Measurements from ENCODE around the gene SLC25A26.

SLC25A26 gene

GRCh38 chr3:66378256-66378655 is 157.5 kb downstream of the SLC25A26 start:
- Histone ChIP-seq H3K9me2 (replicated peaks; ENCODE audit: control insufficient read depth, low read length) (no peaks in the 10 kb centered on the region), H3K36me3 (ENCODE audit: control insufficient read depth, low read length) (peaks cover 97% of the 10 kb centered on the region), H3K4me3 (ENCODE audit: low read length) (no peak overlapping the region), H3F3A (ENCODE audit: control insufficient read depth, insufficient read depth) (peaks cover 9% of the 10 kb centered on the region; the same call in 1 of the 2 replicates), H3K27me3 (ENCODE audit: control insufficient read depth, low read length) (no peaks in the 10 kb centered on the region), H3K4me2 (ENCODE audit: low read length) (no peak overlapping the region), H3K27ac (ENCODE audit: low read depth, low read length) (no peak overlapping the region), H3K9me3 (ENCODE audit: control insufficient read depth, insufficient read depth, low read length) (no peaks in the 10 kb centered on the region), H4K20me1 (ENCODE audit: control insufficient read depth, insufficient read depth, low read depth, low read length) (no peaks in the 10 kb centered on the region), H3K79me2 (ENCODE audit: control insufficient read depth, low read length) (no peaks in the 10 kb centered on the region), H3K4me1 (ENCODE audit: control insufficient read depth, low read length) (peaks cover under 1% of the 10 kb centered on the region; the same call in 1 of the 2 replicates)
- TF ChIP-seq EZH2phosphoT487 (IDR thresholded peaks at IDR 0.05; ENCODE audit: borderline replicate concordance, low read length): no peak
- TF ChIP-seq, protein P1, sequence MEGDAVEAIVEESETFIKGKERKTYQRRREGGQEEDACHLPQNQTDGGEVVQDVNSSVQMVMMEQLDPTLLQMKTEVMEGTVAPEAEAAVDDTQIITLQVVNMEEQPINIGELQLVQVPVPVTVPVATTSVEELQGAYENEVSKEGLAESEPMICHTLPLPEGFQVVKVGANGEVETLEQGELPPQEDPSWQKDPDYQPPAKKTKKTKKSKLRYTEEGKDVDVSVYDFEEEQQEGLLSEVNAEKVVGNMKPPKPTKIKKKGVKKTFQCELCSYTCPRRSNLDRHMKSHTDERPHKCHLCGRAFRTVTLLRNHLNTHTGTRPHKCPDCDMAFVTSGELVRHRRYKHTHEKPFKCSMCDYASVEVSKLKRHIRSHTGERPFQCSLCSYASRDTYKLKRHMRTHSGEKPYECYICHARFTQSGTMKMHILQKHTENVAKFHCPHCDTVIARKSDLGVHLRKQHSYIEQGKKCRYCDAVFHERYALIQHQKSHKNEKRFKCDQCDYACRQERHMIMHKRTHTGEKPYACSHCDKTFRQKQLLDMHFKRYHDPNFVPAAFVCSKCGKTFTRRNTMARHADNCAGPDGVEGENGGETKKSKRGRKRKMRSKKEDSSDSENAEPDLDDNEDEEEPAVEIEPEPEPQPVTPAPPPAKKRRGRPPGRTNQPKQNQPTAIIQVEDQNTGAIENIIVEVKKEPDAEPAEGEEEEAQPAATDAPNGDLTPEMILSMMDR (IDR thresholded peaks at IDR 0.05; ENCODE audit: low read depth, low read length, poor library complexity, severe bottlenecking): peak; percentile 89

DNA sequence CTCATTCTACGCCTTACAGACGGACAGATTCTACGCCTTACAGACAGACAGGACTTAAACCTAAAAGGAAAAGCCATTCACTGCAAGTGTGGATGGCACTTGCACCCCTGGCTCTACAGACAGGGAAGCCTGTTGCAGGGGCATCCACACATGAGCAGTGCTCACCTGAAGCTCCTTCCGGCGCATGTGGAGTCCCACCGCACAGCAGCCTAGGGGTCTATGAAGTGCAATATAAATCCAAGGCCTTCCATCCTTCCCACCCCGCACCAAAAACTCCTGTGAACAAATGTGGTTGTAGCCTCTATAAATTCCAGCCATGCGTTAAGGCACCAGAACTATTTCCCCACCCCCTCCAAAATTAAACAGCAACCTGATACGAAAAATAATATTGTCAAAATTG is 158.8 kb downstream of the SLC25A26 start:
- no peaks in the 10 kb centered on the region for H3K4me1 ChIP-seq (ENCODE audit: control insufficient read depth, low read length)
- H3F3A ChIP-seq (ENCODE audit: control insufficient read depth, insufficient read depth): peaks cover 9% of the 10 kb centered on the region; the same call in 1 of the 2 replicates
- no peak overlapping the region for H3K4me2 ChIP-seq (ENCODE audit: low read length)
- no peak overlapping the region for H3K27ac ChIP-seq (ENCODE audit: low read depth, low read length)
- TF ChIP-seq, protein P1 (IDR thresholded peaks at IDR 0.05; ENCODE audit: low read depth, low read length, poor library complexity, severe bottlenecking): no peak
- TF ChIP-seq EZH2phosphoT487 (IDR thresholded peaks at IDR 0.05; ENCODE audit: borderline replicate concordance, low read length): no peak
- H3K9me3 ChIP-seq (ENCODE audit: control insufficient read depth, insufficient read depth, low read length): no peaks in the 10 kb centered on the region
- peaks cover 3% of the 10 kb centered on the region; the same call in 1 of the 2 replicates for H3K79me2 ChIP-seq (ENCODE audit: control insufficient read depth, low read length)
- H3K27me3 ChIP-seq (ENCODE audit: control insufficient read depth, low read length): no peaks in the 10 kb centered on the region
- H3K36me3 ChIP-seq (ENCODE audit: control insufficient read depth, low read length): peaks cover 98% of the 10 kb centered on the region
- H3K4me3 ChIP-seq (ENCODE audit: low read length): no peak overlapping the region
- no peaks in the 10 kb centered on the region for H4K20me1 ChIP-seq (ENCODE audit: control insufficient read depth, insufficient read depth, low read depth, low read length)
- H3K9me2 ChIP-seq (replicated peaks; ENCODE audit: control insufficient read depth, low read length): no peaks in the 10 kb centered on the region

DNA sequence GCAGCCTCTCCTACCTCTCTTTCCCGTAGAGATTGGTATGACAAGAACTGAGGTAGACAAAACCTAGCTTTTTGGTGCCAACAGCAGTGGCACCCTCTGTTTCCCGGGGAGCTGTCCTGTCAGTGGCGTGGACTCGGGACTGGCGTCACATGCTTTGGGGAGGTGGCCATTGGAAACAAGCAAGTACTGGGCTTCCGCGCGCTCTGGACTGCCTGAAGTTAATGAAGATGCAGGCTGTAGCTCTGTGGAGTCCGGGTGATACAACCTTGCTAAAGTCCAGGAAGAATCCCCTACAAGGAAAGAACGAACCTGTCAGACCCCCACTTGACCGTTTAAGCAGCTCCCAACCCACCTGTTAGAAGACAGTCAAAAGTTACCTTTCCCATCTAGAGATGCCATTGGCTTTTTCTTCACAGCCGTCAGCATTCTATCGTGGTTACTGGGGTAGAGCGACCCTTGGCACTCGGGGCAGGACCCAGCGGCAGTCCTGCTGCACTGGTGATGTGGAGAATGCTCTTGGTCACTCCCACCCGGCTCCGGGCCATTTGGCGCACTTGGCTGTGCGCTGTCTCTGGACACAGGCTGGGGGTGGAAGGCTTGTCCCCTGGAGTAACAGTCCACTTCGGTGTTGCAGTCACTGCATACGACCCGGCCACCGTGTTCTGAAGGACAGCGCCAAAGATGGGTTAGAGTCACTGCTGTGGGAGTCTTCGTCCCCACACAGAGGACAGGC is 159.6 kb downstream of the SLC25A26 start:
- H3K4me1 ChIP-seq (ENCODE audit: control insufficient read depth, low read length): no peaks in the 10 kb centered on the region
- H3K9me3 ChIP-seq (ENCODE audit: control insufficient read depth, insufficient read depth, low read length): no peaks in the 10 kb centered on the region
- H3K4me3 ChIP-seq (ENCODE audit: low read length): no peak overlapping the region
- H3K27me3 ChIP-seq (ENCODE audit: control insufficient read depth, low read length): no peaks in the 10 kb centered on the region
- H3K36me3 ChIP-seq (ENCODE audit: control insufficient read depth, low read length): peaks cover 100% of the 10 kb centered on the region
- no peaks in the 10 kb centered on the region for H4K20me1 ChIP-seq (ENCODE audit: control insufficient read depth, insufficient read depth, low read depth, low read length)
- H3K9me2 ChIP-seq (replicated peaks; ENCODE audit: control insufficient read depth, low read length): no peaks in the 10 kb centered on the region
- H3K79me2 ChIP-seq (ENCODE audit: control insufficient read depth, low read length): peaks cover 3% of the 10 kb centered on the region; the same call in 1 of the 2 replicates
- peaks cover 9% of the 10 kb centered on the region; the same call in 1 of the 2 replicates for H3F3A ChIP-seq (ENCODE audit: control insufficient read depth, insufficient read depth)
- TF ChIP-seq EZH2phosphoT487 (IDR thresholded peaks at IDR 0.05; ENCODE audit: borderline replicate concordance, low read length): no peak
- TF ChIP-seq, protein P1 (IDR thresholded peaks at IDR 0.05; ENCODE audit: low read depth, low read length, poor library complexity, severe bottlenecking): no peak
- no peak overlapping the region for H3K4me2 ChIP-seq (ENCODE audit: low read length)
- H3K27ac ChIP-seq (ENCODE audit: low read depth, low read length): no peak overlapping the region
